Glutamatergic neuron (in vitro differentiated cells): Measurements from ENCODE around the gene MCU. TPM values are rescaled to one million over a fixed set of nuclear protein-coding genes. Genes with fewer than 3 reads are reported as not detected.

Source experiments
- DNase-seq: peaks from one replicate; pipeline ENCODE4 v3.0.0; 2022
- H3K27ac Mint-ChIP-seq: one replicate; pipeline ENCODE4 v1.8.0; 2020; ENCODE audit warnings: mild to moderate bottlenecking, mixed read lengths, inconsistent platforms; ENCODE audit not compliant: unreplicated experiment
- H3K27me3 Mint-ChIP-seq: one replicate; pipeline ENCODE4 v1.8.0; 2020; ENCODE audit warnings: mild to moderate bottlenecking, moderate library complexity, mixed read lengths, inconsistent platforms; ENCODE audit not compliant: unreplicated experiment
- H3K36me3 Mint-ChIP-seq: one replicate; pipeline ENCODE4 v1.8.0; 2020; ENCODE audit warnings: mild to moderate bottlenecking, mixed read lengths, inconsistent platforms; ENCODE audit not compliant: unreplicated experiment
- H3K4me1 Mint-ChIP-seq: one replicate; pipeline ENCODE4 v1.8.0; 2020; ENCODE audit warnings: mild to moderate bottlenecking, low read depth, mixed read lengths, inconsistent platforms; ENCODE audit not compliant: unreplicated experiment
- H3K4me3 Mint-ChIP-seq: one replicate; pipeline ENCODE4 v1.8.0; 2020; ENCODE audit warnings: mild to moderate bottlenecking, mixed read lengths, inconsistent platforms; ENCODE audit not compliant: unreplicated experiment
- H3K9me3 Mint-ChIP-seq: one replicate; pipeline ENCODE4 v1.8.0; 2020; ENCODE audit warnings: mild to moderate bottlenecking, moderate library complexity, mixed read lengths, inconsistent platforms; ENCODE audit not compliant: unreplicated experiment
- total RNA-seq: library from RNA; stranded (reverse); fragmentation: NEBNext Ultra II Directional; extraction: Animal tissue kit (Norgen Biotek cat#: 25700); gene quantifications from one replicate; pipeline ENCODE4 v1.2.1, GENCODE V29; 2021; ENCODE audit not compliant: unreplicated experiment
- TF ChIP-seq, protein P1 (sequence below): fragments of 200-600 bp; sonication (generic); IDR thresholded peaks from one replicate; pipeline ENCODE4 v1.5.0; 2021; ENCODE audit not compliant: partially characterized antibody, unreplicated experiment

The MCU gene
- total RNA-seq, 1 donor from 2014 or later: 15.2 TPM

DNA sequence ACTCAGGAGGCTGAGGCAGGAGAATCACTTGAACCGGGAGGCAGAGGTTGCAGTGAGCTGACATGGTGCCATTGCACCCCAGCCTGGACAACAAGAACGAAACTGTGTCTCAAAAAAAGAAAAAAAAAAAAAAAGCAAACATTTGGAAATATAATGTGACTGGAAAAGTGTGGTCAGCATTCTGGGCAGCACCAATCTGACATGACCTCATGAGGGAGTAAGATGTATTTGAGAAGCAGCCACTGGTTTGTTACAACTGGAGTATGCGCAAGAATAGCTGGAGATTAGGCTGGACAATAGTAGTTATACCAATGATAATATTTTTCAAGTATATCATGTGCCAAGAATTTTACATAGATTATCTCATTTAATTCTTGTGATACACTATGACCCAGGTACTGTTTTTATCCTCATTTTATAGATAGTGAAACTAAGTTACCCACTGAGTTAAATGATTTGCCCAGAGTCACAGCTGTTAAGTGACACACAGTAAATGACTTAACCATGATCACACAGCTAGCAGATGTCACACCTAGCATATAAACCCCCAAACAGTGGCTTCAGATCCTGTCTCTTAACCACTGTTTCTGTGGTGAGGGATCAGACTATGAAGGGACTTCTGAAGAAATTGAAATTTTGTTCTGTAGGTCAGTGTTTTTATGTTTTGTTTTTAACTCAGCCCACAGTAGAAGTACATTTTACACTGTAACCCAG is 11.1 kb downstream of the MCU start:
- TF ChIP-seq, protein P1, sequence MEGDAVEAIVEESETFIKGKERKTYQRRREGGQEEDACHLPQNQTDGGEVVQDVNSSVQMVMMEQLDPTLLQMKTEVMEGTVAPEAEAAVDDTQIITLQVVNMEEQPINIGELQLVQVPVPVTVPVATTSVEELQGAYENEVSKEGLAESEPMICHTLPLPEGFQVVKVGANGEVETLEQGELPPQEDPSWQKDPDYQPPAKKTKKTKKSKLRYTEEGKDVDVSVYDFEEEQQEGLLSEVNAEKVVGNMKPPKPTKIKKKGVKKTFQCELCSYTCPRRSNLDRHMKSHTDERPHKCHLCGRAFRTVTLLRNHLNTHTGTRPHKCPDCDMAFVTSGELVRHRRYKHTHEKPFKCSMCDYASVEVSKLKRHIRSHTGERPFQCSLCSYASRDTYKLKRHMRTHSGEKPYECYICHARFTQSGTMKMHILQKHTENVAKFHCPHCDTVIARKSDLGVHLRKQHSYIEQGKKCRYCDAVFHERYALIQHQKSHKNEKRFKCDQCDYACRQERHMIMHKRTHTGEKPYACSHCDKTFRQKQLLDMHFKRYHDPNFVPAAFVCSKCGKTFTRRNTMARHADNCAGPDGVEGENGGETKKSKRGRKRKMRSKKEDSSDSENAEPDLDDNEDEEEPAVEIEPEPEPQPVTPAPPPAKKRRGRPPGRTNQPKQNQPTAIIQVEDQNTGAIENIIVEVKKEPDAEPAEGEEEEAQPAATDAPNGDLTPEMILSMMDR: no peak
- Mint-ChIP-seq H3K4me1 (peaks cover 2% of the 10 kb centered on the region), H3K27ac (no peak overlapping the region), H3K4me3 (no peak overlapping the region), H3K9me3 (peaks cover 2% of the 10 kb centered on the region), H3K27me3 (peaks cover 2% of the 10 kb centered on the region), H3K36me3 (no peaks in the 10 kb centered on the region)
- no peak for DNase-seq

DNA sequence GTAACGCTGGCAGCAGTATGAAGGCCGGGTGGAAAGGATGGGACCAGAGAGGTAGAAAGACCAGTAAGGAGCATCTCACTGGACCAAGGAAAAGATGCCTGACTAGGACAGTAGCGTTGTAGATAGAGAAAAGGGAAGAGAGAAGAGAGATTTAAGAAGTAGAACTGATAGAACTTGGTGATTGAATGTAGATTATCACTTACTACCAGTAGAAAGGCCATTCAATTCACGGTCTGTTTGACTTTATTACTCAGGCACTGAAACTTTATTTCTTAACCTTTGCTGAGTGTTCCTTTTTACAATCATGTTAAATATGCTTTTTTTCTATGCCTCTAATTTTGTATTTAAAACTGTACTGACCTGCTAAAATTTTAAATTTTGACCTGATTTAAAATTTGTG is 12.2 kb downstream of the MCU start:
- no peak overlapping the region for H3K4me3 Mint-ChIP-seq
- peaks cover 2% of the 10 kb centered on the region for H3K27me3 Mint-ChIP-seq
- DNase-seq: no peak
- TF ChIP-seq, protein P1: no peak
- peaks cover 2% of the 10 kb centered on the region for H3K4me1 Mint-ChIP-seq
- H3K9me3 Mint-ChIP-seq: peaks cover 2% of the 10 kb centered on the region
- H3K36me3 Mint-ChIP-seq: no peaks in the 10 kb centered on the region
- H3K27ac Mint-ChIP-seq: no peak overlapping the region

DNA sequence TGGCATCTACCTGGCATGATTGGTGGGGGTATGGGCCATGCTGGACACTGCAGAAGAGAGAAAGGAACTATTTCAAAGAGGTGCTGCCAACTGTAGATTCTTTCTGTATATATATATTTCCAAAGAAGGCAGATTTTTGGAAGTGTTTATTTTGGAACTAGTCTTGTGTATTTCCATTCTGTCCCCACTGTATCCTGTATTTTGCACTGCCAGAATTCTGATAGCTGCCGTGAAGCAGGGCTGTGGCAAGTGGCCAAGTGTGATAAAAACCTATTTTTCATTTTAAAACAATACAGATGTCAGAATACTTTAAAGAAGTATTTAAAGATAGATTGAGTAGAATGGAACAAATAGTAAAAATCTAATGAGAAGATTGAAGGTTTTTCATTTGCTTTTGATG is 17.1 kb downstream of the MCU start:
- Mint-ChIP-seq H3K4me1 (peaks cover 7% of the 10 kb centered on the region), H3K4me3 (no peak overlapping the region), H3K9me3 (no peaks in the 10 kb centered on the region), H3K27me3 (no peaks in the 10 kb centered on the region), H3K27ac (no peak overlapping the region), H3K36me3 (no peaks in the 10 kb centered on the region)
- no peak for DNase-seq
- TF ChIP-seq, protein P1: no peak

DNA sequence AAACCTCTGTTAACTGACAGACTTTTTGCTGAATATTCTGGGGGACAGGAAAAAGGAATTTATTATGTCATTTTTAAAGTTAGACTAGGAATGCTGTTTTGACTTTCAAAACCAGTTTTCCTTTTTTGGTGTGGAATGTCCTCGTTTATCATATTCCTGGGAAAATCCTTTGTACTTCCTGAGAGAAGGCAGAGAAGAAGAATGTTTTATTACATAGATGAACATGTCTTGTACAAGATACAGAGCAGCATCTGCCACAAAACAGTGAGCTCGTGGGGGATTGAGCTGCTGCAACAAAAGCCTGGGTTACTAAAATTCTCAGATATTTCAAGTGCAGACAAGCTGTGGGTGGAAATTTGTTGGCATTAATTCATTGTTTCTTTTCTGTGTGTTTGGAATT is 20.2 kb downstream of the MCU start:
- Mint-ChIP-seq H3K27ac (peak overlapping the region; percentile 60), H3K4me1 (peaks cover 7% of the 10 kb centered on the region), H3K27me3 (no peaks in the 10 kb centered on the region), H3K4me3 (no peak overlapping the region), H3K36me3 (no peaks in the 10 kb centered on the region), H3K9me3 (no peaks in the 10 kb centered on the region)
- TF ChIP-seq, protein P1: no peak
- no peak for DNase-seq

DNA sequence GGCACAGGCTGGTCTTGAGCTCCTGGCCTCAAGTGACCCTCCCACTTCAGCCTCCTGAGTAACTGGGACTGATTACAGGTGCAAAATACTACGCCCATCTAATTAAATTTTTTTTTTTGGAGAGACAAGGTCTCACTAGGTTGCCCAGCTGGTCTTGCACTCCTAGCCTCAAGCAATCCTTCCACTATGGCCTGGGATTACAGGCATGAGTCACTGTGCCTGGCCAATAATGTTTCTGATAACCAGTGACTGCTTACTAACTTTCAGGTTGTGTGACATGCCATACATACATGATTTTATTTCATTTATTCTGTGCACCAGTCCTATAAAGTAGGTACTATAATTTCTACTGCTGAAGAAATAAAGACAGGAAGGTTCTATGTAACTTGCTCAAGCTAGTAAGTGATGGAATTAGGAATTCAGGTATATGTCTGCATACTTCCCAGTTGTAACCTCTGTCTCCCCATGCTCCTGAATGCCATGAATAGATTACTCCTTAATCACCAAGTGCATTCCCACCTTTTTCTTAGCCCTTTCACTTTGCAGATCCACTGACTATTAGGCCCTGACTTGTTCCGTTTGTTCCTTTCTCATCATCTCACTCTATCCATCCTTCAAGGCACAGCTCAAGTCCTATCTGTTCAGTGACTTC is 28.1 kb downstream of the MCU start:
- Mint-ChIP-seq H3K4me3 (no peak overlapping the region), H3K36me3 (no peaks in the 10 kb centered on the region), H3K9me3 (peaks cover 4% of the 10 kb centered on the region), H3K27me3 (peaks cover 3% of the 10 kb centered on the region), H3K4me1 (peaks cover 23% of the 10 kb centered on the region), H3K27ac (peak overlapping the region; percentile 92)
- no peak for DNase-seq
- TF ChIP-seq, protein P1: no peak
